SK-N-MC (cell line): ENCODE data around the gene LRRC9.

Source experiments
- DNase-seq: peaks from one replicate; pipeline ENCODE4 v3.0.0-alpha.2; 2011; ENCODE audit warnings: low read depth, low spot score
- H3K27ac ChIP-seq: fragments of 200-600 bp; sonication (generic); 2 replicates; pipeline ENCODE4 v1.5.1; 2016; ENCODE audit warnings: mixed run types
- H3K36me3 ChIP-seq: fragments of 200-600 bp; sonication (generic); 2 replicates; pipeline ENCODE4 v1.6.1; 2017; ENCODE audit warnings: antibody characterized with exemption, low read length, mixed read lengths; ENCODE audit not compliant: insufficient read depth
- H3K4me3 ChIP-seq: fragments of 200-600 bp; sonication (generic); 2 replicates; pipeline ENCODE4 v1.5.1; 2016
- H3K9ac ChIP-seq: fragments of 200-600 bp; sonication (generic); 2 replicates; pipeline ENCODE4 v1.8.0; 2017; ENCODE audit warnings: mixed run types, mixed read lengths; ENCODE audit not compliant: insufficient read length
- H3K9me3 ChIP-seq: fragments of 200-600 bp; sonication (generic); 2 replicates; pipeline ENCODE4 v1.6.1; 2017; ENCODE audit warnings: low read depth, mild to moderate bottlenecking, antibody characterized with exemption, low read length, moderate library complexity, mixed read lengths
- EZH2 ChIP-seq: fragments of 200-600 bp; sonication (generic); IDR thresholded peaks from one replicate; pipeline ENCODE4 v1.6.1; 2017; ENCODE audit warnings: antibody characterized with exemption
- FOXP2 ChIP-seq: optimal IDR thresholded peaks from 2 replicates; pipeline ENCODE3; 2011; ENCODE audit warnings: mild to moderate bottlenecking, moderate library complexity; ENCODE audit not compliant: insufficient read depth; ENCODE audit errors: extremely low read length, control extremely low read depth
- POLR2AphosphoS5 ChIP-seq: IDR thresholded peaks from 2 replicates; pipeline ENCODE4 v1.6.1; 2012; ENCODE audit warnings: mild to moderate bottlenecking, low read depth, low read length, borderline replicate concordance

Gene LRRC9

GRCh38 chr14:59904184-59904583 lies 15.8 kb upstream of the LRRC9 start:
- no peak for DNase-seq
- TF ChIP-seq POLR2AphosphoS5 (no peak), EZH2 (no peak), FOXP2 (no peak)
- Histone ChIP-seq H3K4me3 (no peak overlapping the region), H3K9me3 (no peaks in the 10 kb centered on the region), H3K36me3 (no peaks in the 10 kb centered on the region), H3K27ac (no peak overlapping the region), H3K9ac (no peak overlapping the region)

- Histone ChIP-seq H3K9ac (no peak overlapping the region), H3K27ac (no peak overlapping the region), H3K4me3 (no peak overlapping the region), H3K36me3 (no peaks in the 10 kb centered on the region), H3K9me3 (no peaks in the 10 kb centered on the region)
- no peak for TF ChIP-seq EZH2
- no peak for TF ChIP-seq POLR2AphosphoS5
- no peak for TF ChIP-seq FOXP2
- no peak for DNase-seq
These were observed 14.8 kb upstream of the LRRC9 start for GRCh38 chr14:59905188-59905587.

- TF ChIP-seq FOXP2 = no peak
- no peak for TF ChIP-seq POLR2AphosphoS5
- TF ChIP-seq EZH2 = no peak
- H3K4me3 ChIP-seq = no peak overlapping the region
- no peak overlapping the region for H3K9ac ChIP-seq
- no peaks in the 10 kb centered on the region for H3K9me3 ChIP-seq
- H3K27ac ChIP-seq = no peak overlapping the region
- H3K36me3 ChIP-seq = no peaks in the 10 kb centered on the region
- DNase-seq = no peak
These were observed 7.5 kb upstream of the LRRC9 start for GRCh38 chr14:59912443-59912842.

- no peak overlapping the region for H3K4me3 ChIP-seq
- H3K9me3 ChIP-seq = no peaks in the 10 kb centered on the region
- H3K27ac ChIP-seq = no peak overlapping the region
- DNase-seq = no peak
- H3K9ac ChIP-seq = no peak overlapping the region
- no peak for TF ChIP-seq POLR2AphosphoS5
- no peak for TF ChIP-seq EZH2
- TF ChIP-seq FOXP2 = no peak
- no peaks in the 10 kb centered on the region for H3K36me3 ChIP-seq
These were observed 6.8 kb upstream of the LRRC9 start for GRCh38 chr14:59913187-59913586.

- DNase-seq = peak; percentile 24
- Histone ChIP-seq H3K27ac (no peak overlapping the region), H3K9me3 (no peaks in the 10 kb centered on the region), H3K4me3 (peak overlapping the region; percentile 90), H3K36me3 (no peaks in the 10 kb centered on the region), H3K9ac (peak overlapping the region; percentile 66)
- TF ChIP-seq EZH2 (no peak), FOXP2 (no peak), POLR2AphosphoS5 (no peak)
These were observed 947 bp upstream of the LRRC9 start for GRCh38 chr14:59918824-59919569.

GRCh38 chr14:59920378-59920683 lies 387 bp downstream of the LRRC9 start:
- no peak overlapping the region for H3K4me3 ChIP-seq
- TF ChIP-seq EZH2 (no peak), FOXP2 (no peak), POLR2AphosphoS5 (no peak)
- H3K9me3 ChIP-seq = no peaks in the 10 kb centered on the region
- H3K27ac ChIP-seq = no peak overlapping the region
- H3K9ac ChIP-seq = no peak overlapping the region
- no peaks in the 10 kb centered on the region for H3K36me3 ChIP-seq
- DNase-seq = no peak

GRCh38 chr14:59925797-59926196 lies 5.9 kb downstream of the LRRC9 start:
- Histone ChIP-seq H3K36me3 (no peaks in the 10 kb centered on the region), H3K9ac (no peak overlapping the region), H3K27ac (no peak overlapping the region), H3K9me3 (no peaks in the 10 kb centered on the region), H3K4me3 (no peak overlapping the region)
- no peak for DNase-seq
- TF ChIP-seq POLR2AphosphoS5 (no peak), EZH2 (no peak), FOXP2 (no peak)

- Histone ChIP-seq H3K9me3 (no peaks in the 10 kb centered on the region), H3K4me3 (no peak overlapping the region), H3K36me3 (no peaks in the 10 kb centered on the region), H3K27ac (no peak overlapping the region), H3K9ac (no peak overlapping the region)
- TF ChIP-seq POLR2AphosphoS5 (no peak), FOXP2 (no peak), EZH2 (no peak)
- no peak for DNase-seq
These were observed 6.6 kb downstream of the LRRC9 start for GRCh38 chr14:59926534-59926933.

- DNase-seq = no peak
- H3K4me3 ChIP-seq = no peak overlapping the region
- no peak overlapping the region for H3K9ac ChIP-seq
- H3K36me3 ChIP-seq = no peaks in the 10 kb centered on the region
- H3K27ac ChIP-seq = no peak overlapping the region
- TF ChIP-seq EZH2 = no peak
- TF ChIP-seq FOXP2 = no peak
- no peak for TF ChIP-seq POLR2AphosphoS5
- no peaks in the 10 kb centered on the region for H3K9me3 ChIP-seq
These were observed 11.3 kb downstream of the LRRC9 start for GRCh38 chr14:59931237-59931636.
